ENCODE results near the gene TAF1C. TPM values are rescaled to one million over a fixed set of nuclear protein-coding genes. Genes with fewer than 3 reads are reported as not detected.

Gene TAF1C
- total and polyA plus RNA-seq, 9 of the 15 experiments (the other 6 are each of a cell fraction or from before 2014, with no cell fraction given) = 1.5 to 74.8 (median 21.0) TPM

DNA sequence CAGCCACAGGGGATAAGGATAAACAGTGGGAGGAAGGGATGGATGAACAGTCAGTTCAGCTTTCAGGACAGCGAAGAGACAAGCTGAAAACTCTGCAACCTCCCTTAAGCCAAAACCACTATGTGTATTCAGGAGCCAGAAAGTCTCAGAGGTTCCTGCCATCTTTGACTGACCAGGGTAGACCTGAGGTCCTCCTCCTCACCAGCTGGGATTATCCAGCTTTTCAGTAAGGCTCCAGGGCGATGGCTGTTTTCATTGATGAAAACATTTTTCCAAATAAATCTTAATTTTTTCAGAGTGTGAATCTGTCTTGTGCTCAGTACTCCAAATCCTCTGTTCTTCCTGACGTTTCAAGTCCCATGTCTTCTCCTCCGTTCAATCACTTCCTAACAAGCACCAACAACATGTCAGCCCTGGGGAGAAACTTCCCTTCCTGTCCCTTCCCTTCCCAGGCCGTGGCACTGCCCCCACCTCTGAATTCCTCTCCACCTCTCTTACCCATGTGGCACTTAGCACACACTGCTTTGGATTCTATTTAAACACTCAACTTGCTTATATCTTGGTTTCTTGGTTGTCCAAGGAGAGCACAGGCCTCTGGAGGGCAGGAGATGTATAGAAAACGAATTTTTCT lies 47.1 kb downstream of the TAF1C start (continued):
- no peak for TF ChIP-seq ZNF551 (CRISPR knock-in tag; IDR thresholded peaks at IDR 0.05)
- no peak for TF ChIP-seq HDAC8 (tag; IDR thresholded peaks at IDR 0.05)
- TF ChIP-seq ZNF146 (CRISPR knock-in tag; IDR thresholded peaks at IDR 0.05; ENCODE audit: unreplicated experiment) = no peak
- TF ChIP-seq, protein P1, sequence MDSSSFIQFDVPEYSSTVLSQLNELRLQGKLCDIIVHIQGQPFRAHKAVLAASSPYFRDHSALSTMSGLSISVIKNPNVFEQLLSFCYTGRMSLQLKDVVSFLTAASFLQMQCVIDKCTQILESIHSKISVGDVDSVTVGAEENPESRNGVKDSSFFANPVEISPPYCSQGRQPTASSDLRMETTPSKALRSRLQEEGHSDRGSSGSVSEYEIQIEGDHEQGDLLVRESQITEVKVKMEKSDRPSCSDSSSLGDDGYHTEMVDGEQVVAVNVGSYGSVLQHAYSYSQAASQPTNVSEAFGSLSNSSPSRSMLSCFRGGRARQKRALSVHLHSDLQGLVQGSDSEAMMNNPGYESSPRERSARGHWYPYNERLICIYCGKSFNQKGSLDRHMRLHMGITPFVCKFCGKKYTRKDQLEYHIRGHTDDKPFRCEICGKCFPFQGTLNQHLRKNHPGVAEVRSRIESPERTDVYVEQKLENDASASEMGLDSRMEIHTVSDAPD (CRISPR knock-in tag; IDR thresholded peaks at IDR 0.05) = no peak
- TF ChIP-seq RFX5 (IDR thresholded peaks at IDR 0.05; ENCODE audit: low read depth, low read length) = no peak
- TF ChIP-seq, protein P2, sequence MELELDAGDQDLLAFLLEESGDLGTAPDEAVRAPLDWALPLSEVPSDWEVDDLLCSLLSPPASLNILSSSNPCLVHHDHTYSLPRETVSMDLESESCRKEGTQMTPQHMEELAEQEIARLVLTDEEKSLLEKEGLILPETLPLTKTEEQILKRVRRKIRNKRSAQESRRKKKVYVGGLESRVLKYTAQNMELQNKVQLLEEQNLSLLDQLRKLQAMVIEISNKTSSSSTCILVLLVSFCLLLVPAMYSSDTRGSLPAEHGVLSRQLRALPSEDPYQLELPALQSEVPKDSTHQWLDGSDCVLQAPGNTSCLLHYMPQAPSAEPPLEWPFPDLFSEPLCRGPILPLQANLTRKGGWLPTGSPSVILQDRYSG (tag; conservative IDR thresholded peaks at IDR 0.05; ENCODE audit: low read depth) = no peak
- TF ChIP-seq CBFA2T2 (conservative IDR thresholded peaks at IDR 0.05) = no peak
- TF ChIP-seq MED1 (CRISPR knock-in tag; IDR thresholded peaks at IDR 0.05; ENCODE audit: borderline replicate concordance) = no peak
